Measurements from ENCODE around the gene PACRG. TPM values are rescaled to one million over a fixed set of nuclear protein-coding genes. Genes with fewer than 3 reads are reported as not detected.

The PACRG gene
- total RNA-seq, 1 donor from 2014 or later: 2.9 TPM

DNA sequence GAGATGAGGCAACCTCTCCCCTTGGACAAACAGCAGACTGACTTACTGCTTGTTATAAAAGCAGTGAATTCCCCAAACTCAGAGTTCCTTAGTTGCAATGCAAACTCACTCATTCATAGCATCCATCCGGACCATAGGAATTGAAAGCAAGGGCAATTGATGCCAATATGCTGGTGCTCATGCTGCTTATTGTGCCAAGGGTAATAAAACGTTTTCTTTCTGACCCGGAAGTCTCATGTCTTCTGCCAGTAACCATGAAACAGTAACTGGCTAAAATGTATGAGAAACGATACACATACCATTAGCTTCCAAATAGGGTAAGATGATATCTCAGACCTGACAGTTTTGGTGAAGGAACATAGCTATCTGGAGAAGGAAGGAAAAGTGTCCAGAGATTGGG is 18.3 kb upstream of the PACRG start:
- no peak for DNase-seq (ENCODE audit: low read depth)

DNA sequence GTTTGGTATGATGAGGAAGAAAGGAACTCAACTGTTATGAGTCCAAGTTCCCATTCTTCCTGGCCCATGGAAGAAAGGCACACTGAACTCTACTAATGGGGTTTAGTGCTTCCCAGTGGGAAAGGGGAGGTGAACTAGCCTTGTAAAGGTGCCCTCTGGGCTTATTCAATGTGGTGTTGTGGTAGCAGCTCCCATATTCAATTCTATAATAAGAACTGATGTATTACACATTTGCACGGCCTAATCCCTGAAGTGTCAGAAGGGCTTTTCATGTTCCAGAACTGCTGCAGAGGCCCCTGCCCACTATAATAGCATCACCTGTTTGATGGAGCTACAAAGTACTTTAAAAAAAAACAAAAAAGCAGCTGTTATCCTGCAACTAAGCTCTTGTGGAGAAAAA is 17.4 kb upstream of the PACRG start:
- DNase-seq (ENCODE audit: low read depth): peak; percentile 66

DNA sequence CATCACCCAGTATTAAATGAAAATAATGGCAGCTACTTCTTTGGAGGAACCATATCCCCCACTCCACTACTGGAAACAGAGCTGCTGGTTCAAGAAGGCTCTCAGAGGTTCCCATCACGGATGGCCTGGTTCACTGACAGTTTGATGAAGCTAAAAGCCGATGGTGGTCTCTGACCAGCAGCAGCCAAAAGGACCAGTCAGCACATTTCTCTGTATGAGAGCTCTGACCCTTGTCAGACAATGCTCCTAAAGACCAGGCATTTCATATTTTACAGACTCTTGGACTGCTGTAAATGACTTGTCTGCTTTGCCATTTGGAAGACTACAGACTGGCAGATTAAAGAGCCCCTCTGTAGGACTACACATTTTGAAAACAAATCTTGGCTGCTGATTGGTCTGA is 16.8 kb upstream of the PACRG start:
- DNase-seq (ENCODE audit: low read depth): no peak

DNA sequence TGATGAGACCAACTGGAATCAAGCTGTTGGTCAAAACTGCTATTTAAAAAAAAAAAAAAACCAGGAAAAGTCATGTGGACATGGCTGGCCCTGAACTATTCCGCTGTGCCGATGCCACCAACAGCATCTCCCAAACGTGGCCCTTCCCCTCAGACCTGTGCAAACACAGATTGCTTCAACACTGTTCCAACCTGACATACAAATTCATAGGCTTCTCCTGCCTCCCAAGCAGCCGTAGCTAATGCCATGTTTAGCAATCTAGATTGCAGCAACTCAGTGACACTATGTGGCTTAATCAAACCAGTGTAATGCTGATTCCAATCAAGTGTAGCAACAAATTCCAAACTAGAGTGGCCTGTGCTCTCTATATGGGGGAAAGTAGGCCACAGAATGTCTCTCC is 16.4 kb upstream of the PACRG start:
- DNase-seq (ENCODE audit: low read depth): no peak

DNA sequence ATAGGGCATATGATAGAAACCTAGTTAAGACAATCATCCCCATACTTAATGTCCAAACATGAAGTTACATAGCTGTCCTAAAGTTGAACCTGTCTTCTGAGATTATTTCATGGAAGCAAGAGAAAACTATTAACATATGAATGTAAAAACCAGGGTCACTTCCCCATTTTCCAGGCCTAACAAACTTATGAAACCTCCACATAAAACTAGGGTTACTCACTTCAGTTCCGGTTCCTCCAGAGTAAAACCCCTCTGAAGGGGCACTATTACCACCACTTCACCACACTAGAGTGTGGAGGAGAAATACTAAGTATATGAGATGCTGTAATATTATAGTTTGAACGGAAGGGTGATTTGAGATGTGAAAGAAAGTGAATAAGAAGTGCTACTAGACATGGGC is 15.1 kb upstream of the PACRG start:
- DNase-seq (ENCODE audit: low read depth): no peak

DNA sequence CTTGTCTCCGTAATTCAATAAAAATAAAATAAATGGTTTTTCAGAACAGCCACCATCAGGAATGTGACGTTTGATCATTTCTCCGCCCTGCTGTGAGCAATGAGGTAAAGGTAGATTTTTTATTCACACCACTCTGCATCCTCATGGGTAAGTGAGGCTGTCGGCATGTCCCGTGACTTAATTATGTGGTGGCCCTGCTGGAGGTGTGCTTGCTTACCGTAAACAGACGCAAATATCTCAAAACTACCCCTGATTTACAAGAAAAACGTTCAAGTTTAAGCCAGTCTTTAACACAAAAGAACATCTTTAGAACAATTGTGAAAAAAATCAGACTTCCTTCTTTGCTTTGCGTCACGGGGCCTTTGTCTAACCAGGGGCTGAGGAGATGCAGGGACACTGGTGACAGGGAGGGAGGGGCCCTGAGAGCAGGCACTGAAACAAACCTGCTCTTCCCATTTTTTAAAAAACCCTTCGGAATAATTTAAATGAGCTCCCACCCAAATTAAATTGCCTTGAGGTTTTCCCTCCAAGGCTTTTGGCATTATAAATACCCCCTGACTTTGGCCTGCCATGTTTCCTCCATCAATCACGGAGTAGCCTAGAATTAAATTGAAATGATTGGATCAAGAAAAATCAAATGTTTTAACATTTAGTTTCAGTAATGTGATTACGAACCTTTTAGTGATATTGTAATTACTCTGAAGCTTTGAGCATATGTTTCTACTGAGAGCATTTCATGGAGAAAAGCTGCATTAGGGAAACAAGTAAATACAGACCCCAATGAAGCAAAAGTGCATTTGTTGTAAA is 13.6 kb upstream of the PACRG start:
- no peak for DNase-seq (ENCODE audit: low read depth)

DNA sequence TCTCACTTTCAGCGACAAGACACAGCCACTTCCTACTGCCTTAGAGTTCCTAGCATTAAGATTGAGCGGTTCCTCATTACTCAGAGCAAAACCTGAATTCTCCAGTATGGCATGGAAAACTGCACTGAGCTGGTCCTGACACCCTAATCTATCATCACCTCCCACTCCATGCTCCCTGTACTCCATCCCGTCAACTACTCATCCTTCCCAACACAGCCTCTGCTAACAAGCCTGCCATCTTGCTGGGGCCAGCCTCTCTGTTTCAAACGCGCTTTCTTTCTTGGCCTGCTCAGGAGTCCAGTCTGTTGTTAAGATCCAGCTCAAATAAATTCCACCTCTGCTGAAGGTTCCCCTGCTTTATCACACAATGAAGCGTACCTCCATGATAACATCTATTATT is 12.2 kb upstream of the PACRG start:
- no peak for DNase-seq (ENCODE audit: low read depth)

DNA sequence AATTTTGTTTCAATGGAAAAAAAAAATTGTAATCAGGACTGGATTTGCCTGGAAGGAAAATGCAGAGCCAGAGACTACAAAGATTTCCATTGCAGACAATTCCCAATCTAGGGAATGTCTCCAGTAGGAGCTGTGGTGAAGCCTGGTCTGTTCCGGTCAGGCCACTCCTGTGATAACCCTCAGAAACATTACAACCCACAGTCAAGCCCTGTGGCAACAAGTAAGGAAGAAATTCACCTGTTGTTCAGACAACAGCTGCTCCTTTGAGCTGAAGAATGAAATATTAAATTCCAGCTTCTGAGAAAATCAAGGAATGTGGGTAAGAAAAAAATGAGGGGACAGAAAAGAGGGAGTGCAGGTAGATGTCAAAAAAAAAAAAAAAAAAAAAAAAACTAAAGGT is 8.2 kb upstream of the PACRG start:
- peak; percentile 90 for DNase-seq (ENCODE audit: low read depth)

DNA sequence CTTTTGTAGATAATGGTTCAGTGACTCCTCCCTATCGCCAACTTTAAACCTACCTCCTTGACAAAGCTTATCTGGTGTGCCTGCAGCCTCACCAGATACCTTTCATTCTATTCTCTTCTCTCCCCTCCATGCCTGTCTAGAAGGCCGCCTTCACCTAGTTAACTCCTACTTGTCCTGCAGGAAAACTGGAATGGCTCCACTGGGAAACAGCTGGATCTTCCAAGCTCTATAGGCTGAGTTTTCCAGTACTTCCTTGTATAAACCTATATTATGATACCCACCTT is 6.4 kb upstream of the PACRG start:
- no peak for DNase-seq (ENCODE audit: low read depth)

DNA sequence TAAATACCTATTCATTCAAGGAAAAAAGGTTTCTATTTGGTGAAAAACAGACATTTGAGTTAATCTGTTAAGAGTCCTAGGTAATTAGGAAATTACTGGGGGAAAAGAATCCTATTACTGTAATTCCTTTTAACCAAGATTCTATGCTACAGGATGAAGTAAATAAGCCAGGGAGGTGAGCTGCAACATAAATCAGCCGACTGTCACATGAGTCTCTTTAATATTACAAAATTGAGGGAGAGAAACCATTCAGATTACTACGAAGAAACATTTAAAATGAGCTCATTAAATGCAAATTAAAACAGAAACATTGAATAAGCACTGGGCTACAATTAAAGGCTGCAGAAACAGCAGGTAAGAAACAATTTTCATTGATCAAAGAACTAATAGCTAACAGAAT is 5.5 kb upstream of the PACRG start:
- no peak for DNase-seq (ENCODE audit: low read depth)

DNA sequence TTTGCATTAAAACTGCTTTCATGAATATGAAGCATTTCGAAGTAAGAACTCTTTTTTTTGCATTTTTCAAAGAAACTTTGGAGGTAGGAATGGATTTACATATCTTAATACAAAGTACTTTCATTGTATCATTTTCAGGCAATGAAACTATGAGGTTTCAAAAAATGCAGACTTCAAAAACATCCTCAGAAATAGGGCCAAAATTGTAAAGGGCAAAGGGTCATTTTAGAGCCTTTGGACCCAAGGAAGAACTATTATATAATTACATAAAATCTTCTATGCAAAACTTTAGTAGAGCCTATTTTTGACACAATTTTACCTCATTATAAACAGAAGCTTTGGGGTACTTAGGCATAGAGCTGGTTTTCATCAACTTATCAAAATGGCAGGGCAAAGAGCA is 5.1 kb upstream of the PACRG start:
- DNase-seq (ENCODE audit: low read depth): no peak

DNA sequence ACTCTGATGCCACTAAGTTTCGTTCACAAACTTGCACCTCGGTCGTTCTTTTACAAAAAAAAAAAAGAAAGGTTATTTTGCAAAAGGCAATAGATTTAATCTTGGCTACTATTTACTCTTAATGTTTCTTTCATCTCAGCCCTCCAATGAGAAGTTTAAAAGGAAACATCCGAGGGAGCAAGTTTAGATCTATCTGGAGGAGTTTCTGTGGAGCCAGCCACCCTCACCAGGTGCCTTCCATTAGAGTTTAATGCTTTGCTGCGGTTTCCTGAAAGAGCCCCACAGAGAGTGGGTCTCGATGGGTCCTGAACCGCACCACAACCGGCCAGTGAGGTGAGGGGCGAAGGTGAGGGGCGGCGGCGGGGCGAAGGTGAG is 840 bp upstream of the PACRG start:
- peak; percentile 22 for DNase-seq (ENCODE audit: low read depth)

DNA sequence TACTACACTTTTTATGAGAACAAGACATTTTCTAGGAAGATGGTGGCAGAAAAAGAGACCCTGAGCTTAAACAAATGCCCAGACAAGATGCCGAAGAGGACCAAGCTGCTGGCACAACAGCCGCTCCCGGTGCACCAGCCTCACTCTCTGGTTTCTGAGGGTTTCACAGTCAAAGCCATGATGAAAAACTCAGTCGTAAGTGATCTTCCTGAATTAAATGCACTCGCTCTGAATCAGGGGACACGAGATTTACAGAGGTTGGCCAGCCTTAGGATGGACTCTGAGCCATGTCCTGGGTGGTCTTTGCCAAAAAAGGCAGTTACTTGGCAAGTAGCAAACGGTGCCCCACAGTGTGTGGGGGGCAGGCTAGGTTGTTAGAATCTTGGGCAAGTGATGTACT is 423 bp downstream of the PACRG start:
- no peak for DNase-seq (ENCODE audit: low read depth)

DNA sequence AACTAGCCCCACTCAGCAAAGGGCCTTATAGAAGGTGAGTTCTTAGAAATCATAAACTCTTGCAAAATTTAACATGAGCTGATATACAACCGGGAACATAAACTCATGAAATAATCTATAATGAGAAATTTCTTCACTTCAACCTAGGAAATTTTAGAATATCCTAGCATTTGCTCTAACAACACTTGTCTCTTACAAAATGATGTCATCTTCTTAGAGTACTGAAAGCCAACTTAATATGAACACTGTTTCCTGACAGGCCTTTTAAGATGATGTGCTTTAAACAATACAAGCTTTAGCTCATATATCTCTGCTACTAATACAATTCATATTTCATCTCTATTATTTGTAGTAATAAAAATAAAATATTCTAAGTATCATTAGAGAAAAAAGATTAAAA is 932 bp downstream of the PACRG start:
- no peak for DNase-seq (ENCODE audit: low read depth)

DNA sequence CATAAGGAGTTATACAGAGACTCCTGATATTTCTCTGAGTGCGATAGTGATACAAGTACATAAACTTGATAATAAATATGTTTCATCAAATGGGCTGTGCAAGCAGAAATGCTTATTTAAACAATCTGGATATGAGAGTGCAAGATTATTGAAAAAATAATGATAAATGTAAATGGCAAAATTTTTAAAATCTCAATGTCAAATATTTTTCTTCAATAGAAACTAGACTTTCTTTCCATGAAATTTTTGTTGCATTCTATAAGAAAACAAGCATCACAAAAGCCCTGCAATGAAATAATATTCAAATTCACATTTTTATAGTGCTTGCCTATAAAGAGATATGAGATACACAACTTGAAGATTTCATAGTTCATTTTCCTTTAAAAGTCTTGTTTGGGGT is 2.7 kb downstream of the PACRG start:
- no peak for DNase-seq (ENCODE audit: low read depth)

DNA sequence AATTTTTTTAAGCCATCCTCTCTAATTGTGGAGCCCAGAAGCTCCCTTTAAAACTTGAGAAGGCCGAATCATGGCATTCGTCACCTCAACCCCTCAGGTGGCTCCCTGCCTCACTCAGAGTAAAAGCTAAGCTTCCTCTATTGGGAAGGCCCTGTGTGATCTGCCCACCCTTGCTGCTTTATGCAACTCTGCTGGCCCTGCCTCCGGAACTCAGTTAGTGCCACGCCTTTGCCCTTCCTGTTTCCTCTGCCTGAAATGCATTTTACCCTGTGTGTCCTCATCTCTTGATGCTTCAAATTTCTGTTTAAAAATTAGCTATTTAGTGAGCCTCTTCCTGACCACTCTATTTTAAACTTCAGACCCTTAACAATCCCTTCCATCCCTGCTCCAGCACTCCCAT is 5.7 kb downstream of the PACRG start:
- no peak for DNase-seq (ENCODE audit: low read depth)

DNA sequence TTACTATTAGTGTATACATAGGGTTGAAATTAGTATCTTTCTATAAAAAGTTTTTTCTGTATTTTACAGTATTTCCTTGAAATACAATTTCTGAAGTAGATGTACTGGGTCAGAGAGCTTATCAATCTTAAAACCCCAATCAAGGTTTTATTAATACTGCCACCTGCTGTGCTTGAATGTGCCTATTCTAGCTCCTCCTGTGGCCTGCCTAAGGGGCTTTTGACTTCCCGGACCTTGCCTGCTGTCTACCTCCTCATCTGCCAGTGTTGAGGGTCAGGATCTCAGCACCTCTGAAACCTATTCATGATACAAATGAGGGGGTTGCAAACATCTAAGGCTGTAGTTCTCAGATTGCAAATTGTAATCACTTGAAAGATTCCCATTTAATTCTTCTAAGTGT is 9.2 kb downstream of the PACRG start:
- DNase-seq (ENCODE audit: low read depth): peak; percentile 32

DNA sequence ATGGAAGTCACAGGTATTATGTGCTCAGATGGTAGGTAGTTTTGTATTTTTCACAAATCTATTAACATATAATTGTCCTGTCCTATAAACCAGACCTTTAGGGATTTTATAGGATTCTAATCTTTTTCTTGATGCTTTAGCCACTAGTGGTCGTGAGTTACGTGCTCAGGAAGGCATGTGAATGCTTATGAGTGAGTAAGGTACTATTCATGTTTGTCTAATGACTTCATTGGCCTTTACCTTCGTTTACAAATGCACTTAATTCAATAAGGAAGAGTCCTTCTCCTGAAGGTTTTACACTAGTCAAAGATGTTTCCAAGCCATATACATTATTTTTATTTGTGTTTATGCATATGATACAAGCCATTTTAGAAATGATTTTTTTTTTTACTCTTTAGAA is 23.0 kb downstream of the PACRG start:
- DNase-seq (ENCODE audit: low read depth): no peak

DNA sequence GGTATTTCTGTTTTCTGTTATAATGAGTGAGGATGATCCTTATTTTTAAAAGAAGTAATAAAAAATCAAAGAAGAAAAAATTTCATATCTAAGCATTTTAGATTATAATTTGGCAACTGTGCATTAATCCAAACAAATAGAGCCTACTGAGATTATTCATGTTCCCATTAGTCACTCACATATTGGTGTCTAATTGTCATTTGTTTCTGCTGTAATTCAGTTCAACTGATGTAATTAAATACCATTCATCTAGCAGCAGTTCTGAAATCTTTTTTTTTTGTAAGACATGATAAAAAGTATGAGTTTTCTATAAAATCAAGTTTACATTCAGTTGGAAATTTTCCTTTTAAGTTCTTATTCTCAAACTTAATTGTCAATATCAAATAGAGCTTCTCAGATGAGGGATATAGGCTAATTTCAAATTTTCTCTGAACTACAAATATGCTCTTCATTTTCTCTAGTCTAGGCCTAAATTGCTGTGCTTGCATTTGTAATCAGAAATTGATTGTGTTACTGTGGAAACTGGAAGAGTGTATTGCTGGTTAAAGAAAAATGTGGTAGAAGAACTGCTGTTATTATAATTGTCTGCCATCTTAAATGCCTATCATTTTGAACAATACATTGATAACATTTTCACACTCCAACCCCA is 23.6 kb downstream of the PACRG start:
- DNase-seq (ENCODE audit: low read depth): no peak

DNA sequence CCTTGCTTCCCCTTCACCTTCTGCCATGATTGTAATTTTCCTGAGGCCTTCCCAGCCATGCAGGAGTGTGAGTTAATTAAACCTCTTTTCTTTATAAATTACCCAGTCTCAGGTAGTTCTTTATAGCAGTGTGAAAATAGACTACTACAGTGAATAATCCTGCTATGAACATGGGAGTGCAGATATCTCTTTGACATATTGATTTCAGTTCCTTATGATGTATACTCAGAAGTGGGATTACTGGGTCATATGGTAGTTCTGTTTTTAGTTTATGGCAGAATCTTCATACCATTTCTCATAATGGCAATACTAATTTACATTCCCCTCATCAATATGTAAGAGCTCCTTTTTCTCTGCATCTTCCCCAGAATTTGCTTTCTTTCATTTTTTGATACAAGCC is 26.0 kb downstream of the PACRG start:
- no peak for DNase-seq (ENCODE audit: low read depth)

DNA sequence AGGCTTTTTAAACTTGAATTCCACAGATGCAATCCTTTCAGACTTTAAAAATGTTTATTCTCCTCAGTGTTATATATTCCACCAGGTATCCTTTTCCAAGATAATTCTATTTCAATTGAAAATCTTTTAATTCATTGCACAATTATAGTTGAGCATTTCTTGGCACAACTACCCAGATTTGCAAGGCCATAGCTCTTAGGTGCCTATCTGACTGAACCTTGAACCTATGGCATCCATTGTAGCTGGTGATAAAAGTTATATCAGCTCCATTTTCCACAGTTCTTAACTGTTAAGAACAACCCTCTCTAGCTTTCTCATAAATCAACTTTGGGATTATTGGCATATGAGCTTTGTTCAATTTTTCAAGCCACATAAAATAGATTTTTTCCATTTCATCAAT is 42.4 kb downstream of the PACRG start:
- DNase-seq (ENCODE audit: low read depth): no peak

DNA sequence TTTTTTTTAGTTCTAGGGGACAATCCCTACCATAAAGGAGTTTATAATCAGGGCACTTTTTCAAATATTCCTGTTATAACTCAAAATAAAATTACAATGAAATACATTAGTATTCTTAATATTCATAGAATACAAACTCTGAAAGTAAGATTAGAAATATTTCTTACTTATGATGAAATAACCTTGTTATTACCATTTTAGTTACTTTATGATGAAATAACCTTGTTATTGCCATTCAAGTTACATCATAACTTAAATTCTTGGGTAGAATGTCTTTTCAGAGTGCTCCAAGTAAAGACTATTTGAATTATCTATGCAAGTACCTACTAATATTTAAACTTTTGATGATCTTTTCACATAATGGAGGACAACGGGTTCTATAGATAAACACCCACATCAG is 43.2 kb downstream of the PACRG start:
- no peak for DNase-seq (ENCODE audit: low read depth)

DNA sequence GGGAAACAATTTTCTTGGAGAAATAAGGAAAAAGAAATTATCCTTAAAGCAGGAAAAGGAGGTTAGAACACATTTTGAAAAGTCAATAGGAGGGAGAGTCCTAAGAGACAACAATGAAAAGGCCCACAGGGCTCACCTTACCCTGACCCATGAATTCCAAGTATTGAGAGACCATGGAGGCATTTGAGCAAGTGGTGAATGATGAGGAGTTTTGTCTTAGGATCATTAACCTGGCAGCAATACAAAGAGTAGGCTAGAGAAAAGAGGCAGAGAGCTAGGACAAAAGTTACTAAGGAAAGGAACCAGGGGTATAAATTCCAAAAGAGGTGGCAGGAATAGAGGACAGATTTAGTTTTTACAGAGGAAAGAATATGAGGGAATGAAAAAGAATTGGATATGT is 44.7 kb downstream of the PACRG start:
- DNase-seq (ENCODE audit: low read depth): no peak

DNA sequence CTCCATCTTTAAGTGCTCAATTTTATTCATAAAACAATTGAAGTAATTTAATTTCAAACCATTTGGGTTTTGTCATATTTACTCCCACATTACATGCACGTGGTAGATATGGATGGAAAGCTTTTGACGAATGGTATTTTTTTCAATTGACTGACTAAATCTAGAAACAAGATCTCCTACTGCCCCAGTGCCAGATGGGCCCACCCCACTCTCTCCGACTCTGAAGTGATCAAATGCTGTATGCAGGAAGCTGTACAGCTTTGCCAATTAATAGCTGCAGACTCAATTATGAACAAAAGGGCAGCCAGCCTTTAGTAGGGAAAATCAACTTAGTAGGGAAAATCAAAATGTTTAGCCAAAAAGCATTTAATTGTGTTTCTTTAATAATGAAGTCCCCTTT is 46.2 kb downstream of the PACRG start:
- DNase-seq (ENCODE audit: low read depth): no peak
